GM23338 (cell line): ENCODE data around the gene KAT2B. TPM values are rescaled to one million over a fixed set of nuclear protein-coding genes. Genes with fewer than 3 reads are reported as not detected.

Experiments
- ATAC-seq: fragments of 200-7000 bp; cut with Tn5 transposase; 3 replicates; pipeline ENCODE4 v1.9.1; 2020
- DNase-seq: peaks from one replicate; pipeline ENCODE4 v3.0.0-alpha.2; 2015; ENCODE audit warnings: low spot score
- H2AFZ ChIP-seq: fragments of 200-600 bp; sonication (generic); 2 replicates; pipeline ENCODE4 v1.8.0; 2016; ENCODE audit warnings: antibody characterized with exemption, mild to moderate bottlenecking, moderate library complexity
- H3F3A ChIP-seq: fragments of 200-600 bp; sonication (generic); replicated peaks from 2 replicates; pipeline ENCODE4 v1.8.0; 2017; ENCODE audit warnings: antibody characterized with exemption, mixed run types, low read depth
- H3K27ac ChIP-seq: fragments of 200-600 bp; sonication (generic); 2 replicates; pipeline ENCODE4 v1.6.1; 2016; ENCODE audit warnings: low read depth
- H3K27me3 ChIP-seq: fragments of 200-600 bp; sonication (generic); 2 replicates; pipeline ENCODE4 v1.8.0; 2016; ENCODE audit warnings: mild to moderate bottlenecking, mixed run types, moderate library complexity; ENCODE audit not compliant: insufficient read depth
- H3K36me3 ChIP-seq: fragments of 200-600 bp; sonication (generic); 2 replicates; pipeline ENCODE4 v1.8.0; 2016; ENCODE audit warnings: mild to moderate bottlenecking; ENCODE audit not compliant: insufficient read depth
- H3K4me1 ChIP-seq: fragments of 200-600 bp; sonication (generic); 2 replicates; pipeline ENCODE4 v1.8.0; 2016; ENCODE audit warnings: mild to moderate bottlenecking, moderate library complexity; ENCODE audit not compliant: insufficient read depth
- H3K4me2 ChIP-seq: fragments of 200-600 bp; sonication (generic); 2 replicates; pipeline ENCODE4 v1.7.1; 2017; ENCODE audit warnings: mixed run types
- H3K4me3 ChIP-seq: fragments of 200-600 bp; sonication (generic); 2 replicates; pipeline ENCODE4 v1.6.1; 2016; ENCODE audit warnings: mixed run types
- H3K79me2 ChIP-seq: fragments of 200-600 bp; sonication (generic); replicated peaks from 2 replicates; pipeline ENCODE4 v1.8.0; 2017; ENCODE audit warnings: mild to moderate bottlenecking; ENCODE audit not compliant: insufficient read depth
- H3K9me2 ChIP-seq: fragments of 200-600 bp; sonication (generic); 2 replicates; pipeline ENCODE4 v1.8.0; 2017; ENCODE audit not compliant: insufficient read depth
- H4K20me1 ChIP-seq: fragments of 200-600 bp; sonication (generic); replicated peaks from 2 replicates; pipeline ENCODE4 v1.8.0; 2017; ENCODE audit warnings: mild to moderate bottlenecking; ENCODE audit not compliant: insufficient read depth
- H3K27ac Mint-ChIP-seq: 2 replicates; pipeline ENCODE4 v1.8.0; 2020; ENCODE audit warnings: inconsistent platforms, mild to moderate bottlenecking, moderate library complexity, mixed read lengths
- H3K27me3 Mint-ChIP-seq: 3 replicates; pipeline ENCODE4 v1.8.0; 2022; ENCODE audit warnings: low read depth, mild to moderate bottlenecking, moderate library complexity, mixed read lengths, inconsistent platforms; ENCODE audit not compliant: insufficient read depth, poor library complexity
- H3K36me3 Mint-ChIP-seq: 3 replicates; pipeline ENCODE4 v1.8.0; 2021; ENCODE audit warnings: low read depth, mild to moderate bottlenecking, inconsistent platforms, moderate library complexity, mixed read lengths
- H3K4me1 Mint-ChIP-seq: 3 replicates; pipeline ENCODE4 v1.8.0; 2020; ENCODE audit warnings: mild to moderate bottlenecking, inconsistent platforms, mixed read lengths
- H3K4me3 Mint-ChIP-seq: 3 replicates; pipeline ENCODE4 v1.8.0; 2021; ENCODE audit warnings: moderate library complexity, mild to moderate bottlenecking, inconsistent platforms, mixed read lengths
- H3K9me3 Mint-ChIP-seq: 3 replicates; pipeline ENCODE4 v1.8.0; 2020; ENCODE audit warnings: moderate library complexity, mild to moderate bottlenecking, inconsistent platforms, mixed read lengths
- EZH2 ChIP-seq: fragments of 200-600 bp; sonication (generic); IDR thresholded peaks from one replicate; pipeline ENCODE4 v1.8.0; 2017; ENCODE audit warnings: antibody characterized with exemption, mild to moderate bottlenecking, low read depth; ENCODE audit not compliant: unreplicated experiment
- EZH2phosphoT487 ChIP-seq: fragments of 200-600 bp; sonication (generic); IDR thresholded peaks from one replicate; pipeline ENCODE4 v1.8.1; 2018; ENCODE audit warnings: antibody characterized with exemption; ENCODE audit not compliant: unreplicated experiment
- NANOG ChIP-seq: IDR thresholded peaks from 2 replicates; pipeline ENCODE4 v1.6.1; 2016; ENCODE audit warnings: antibody characterized with exemption, borderline replicate concordance
- ZNF114 ChIP-seq: fragments of 250-450 bp; sonication (Bioruptor Pico); IDR thresholded peaks from 2 replicates; pipeline ENCODE4 v1.5.0; 2020; ENCODE audit warnings: mild to moderate bottlenecking, moderate library complexity
- ZNF331 ChIP-seq: fragments of 250-450 bp; sonication (Bioruptor Pico); IDR thresholded peaks from 2 replicates; pipeline ENCODE4 v1.5.0; 2020; ENCODE audit warnings: low read depth, mild to moderate bottlenecking, moderate library complexity
- ZNF462 ChIP-seq: fragments of 250-450 bp; sonication (Bioruptor Pico); IDR thresholded peaks from 2 replicates; pipeline ENCODE4 v1.5.0; 2020; ENCODE audit warnings: mild to moderate bottlenecking, moderate library complexity
- polyA plus RNA-seq: library from polyadenylated mRNA; unstranded; fragments of >200 nt; fragmentation: Nextera tagmentation; extraction: Ambion mirVana; gene quantifications from 2 replicates; pipeline ENCODE4 v1.2.1, GENCODE V29; 2016
- total RNA-seq: library from RNA; depleted of rRNA; stranded (reverse); fragments of >200 nt; shearing (Covaris generic); gene quantifications from 2 replicates; pipeline ENCODE4 v1.2.3, GENCODE V29; 2014
- TF ChIP-seq, protein P1 (sequence below), 2 experiments: fragments of 200-600 bp in 1 of 2; sonication (generic) in 1 of 2; conservative IDR thresholded peaks; 2 replicates each; pipeline versions ENCODE4 v1.5.1 to v1.6.1; 2016 to 2017; ENCODE audit warnings: antibody characterized with exemption in 2 of 2, low read depth in 2 of 2, mild to moderate bottlenecking in 2 of 2, moderate library complexity in 1 of 2

KAT2B gene
- total and polyA plus RNA-seq, 2 experiments from 2014 or later: 1.3 to 4.4 TPM

- no peak for TF ChIP-seq ZNF462 (CRISPR knock-in tag)
- TF ChIP-seq NANOG: no peak
- TF ChIP-seq, protein P1, sequence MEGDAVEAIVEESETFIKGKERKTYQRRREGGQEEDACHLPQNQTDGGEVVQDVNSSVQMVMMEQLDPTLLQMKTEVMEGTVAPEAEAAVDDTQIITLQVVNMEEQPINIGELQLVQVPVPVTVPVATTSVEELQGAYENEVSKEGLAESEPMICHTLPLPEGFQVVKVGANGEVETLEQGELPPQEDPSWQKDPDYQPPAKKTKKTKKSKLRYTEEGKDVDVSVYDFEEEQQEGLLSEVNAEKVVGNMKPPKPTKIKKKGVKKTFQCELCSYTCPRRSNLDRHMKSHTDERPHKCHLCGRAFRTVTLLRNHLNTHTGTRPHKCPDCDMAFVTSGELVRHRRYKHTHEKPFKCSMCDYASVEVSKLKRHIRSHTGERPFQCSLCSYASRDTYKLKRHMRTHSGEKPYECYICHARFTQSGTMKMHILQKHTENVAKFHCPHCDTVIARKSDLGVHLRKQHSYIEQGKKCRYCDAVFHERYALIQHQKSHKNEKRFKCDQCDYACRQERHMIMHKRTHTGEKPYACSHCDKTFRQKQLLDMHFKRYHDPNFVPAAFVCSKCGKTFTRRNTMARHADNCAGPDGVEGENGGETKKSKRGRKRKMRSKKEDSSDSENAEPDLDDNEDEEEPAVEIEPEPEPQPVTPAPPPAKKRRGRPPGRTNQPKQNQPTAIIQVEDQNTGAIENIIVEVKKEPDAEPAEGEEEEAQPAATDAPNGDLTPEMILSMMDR (conservative IDR thresholded peaks at IDR 0.05; ENCODE audit: low read depth in 2 of 2): no peak
Observed at GRCh38 chr3:20027136-20027535, 13.1 kb upstream of the KAT2B start (continued).

DNA sequence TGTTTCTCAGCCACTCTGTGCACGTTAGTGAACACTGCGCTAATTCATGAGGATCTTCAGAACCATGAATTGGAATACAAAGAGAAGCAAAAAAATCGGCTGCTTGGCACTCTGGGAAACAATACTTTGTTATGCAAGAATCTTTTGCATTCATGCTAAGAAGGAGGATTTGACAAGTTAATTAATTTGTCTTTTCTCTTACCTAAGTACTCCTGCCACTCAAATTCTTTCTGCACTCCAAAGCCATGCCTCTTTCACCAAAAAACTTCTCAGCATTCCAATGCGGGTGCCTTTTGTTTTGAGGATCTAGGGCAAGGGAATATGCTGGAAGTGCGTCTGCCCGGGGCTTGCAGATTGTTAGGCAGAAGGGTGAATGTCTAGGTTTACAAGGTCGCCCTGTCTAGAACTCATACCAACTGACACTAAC lies 11.3 kb upstream of the KAT2B start:
- H3K27ac Mint-ChIP-seq: peak overlapping the region; percentile 48; the same call in 1 of the 2 replicates
- peak overlapping the region; percentile 6; the same call in 1 of the 2 replicates for H2AFZ ChIP-seq
- TF ChIP-seq ZNF114 (CRISPR knock-in tag) (no peak), ZNF331 (CRISPR knock-in tag) (no peak), EZH2 (no peak), EZH2phosphoT487 (no peak)
- TF ChIP-seq, protein P1 (conservative IDR thresholded peaks at IDR 0.05; ENCODE audit: low read depth in 2 of 2): no peak

More for the DNA sequence above, 11.3 kb upstream of the KAT2B start:
- no peaks in the 10 kb centered on the region for H3K36me3 Mint-ChIP-seq
- DNase-seq: peak; percentile 55
- Histone ChIP-seq H3K79me2 (no peaks in the 10 kb centered on the region), H3K27me3 (no peaks in the 10 kb centered on the region), H3K4me1 (peaks cover 10% of the 10 kb centered on the region; the same call in 1 of the 2 replicates), H4K20me1 (no peaks in the 10 kb centered on the region), H3K9me2 (no peaks in the 10 kb centered on the region), H3K27ac (no peak overlapping the region), H3K4me3 (no peak overlapping the region), H3K4me2 (no peak overlapping the region), H3F3A (no peaks in the 10 kb centered on the region), H3K36me3 (no peaks in the 10 kb centered on the region)
- peaks cover 8% of the 10 kb centered on the region for H3K4me1 Mint-ChIP-seq
- H3K9me3 Mint-ChIP-seq: no peaks in the 10 kb centered on the region
- H3K27me3 Mint-ChIP-seq: peaks cover 3% of the 10 kb centered on the region
- ATAC-seq: peak; percentile 82
- H3K4me3 Mint-ChIP-seq: no peak overlapping the region
